ENCODE data around the gene APC2. TPM values are rescaled to one million over a fixed set of nuclear protein-coding genes. Genes with fewer than 3 reads are reported as not detected.

The APC2 gene
- total RNA-seq, 1 donor, result 0.27 TPM

- TF ChIP-seq CTCF (IDR thresholded peaks at IDR 0.05; ENCODE audit: insufficient read depth, low read length), result no peak
- no peak for DNase-seq (ENCODE audit: low read depth)
- peak overlapping the region; percentile 47 for H3K4me3 ChIP-seq (ENCODE audit: low read depth, low read length)
Measured at GRCh38 chr19:1507192-1507660, 57.3 kb downstream of the APC2 start.

GRCh38 chr19:1507763-1508506 is 58.0 kb downstream of the APC2 start:
- peak overlapping the region; percentile 64 for H3K4me3 ChIP-seq (ENCODE audit: low read depth, low read length)
- DNase-seq (ENCODE audit: low read depth), result peak; percentile 96
- TF ChIP-seq CTCF (IDR thresholded peaks at IDR 0.05; ENCODE audit: insufficient read depth, low read length), result no peak

GRCh38 chr19:1508507-1508856 is 58.6 kb downstream of the APC2 start:
- peak overlapping the region; percentile 51 for H3K4me3 ChIP-seq (ENCODE audit: low read depth, low read length)
- no peak for DNase-seq (ENCODE audit: low read depth)
- TF ChIP-seq CTCF (IDR thresholded peaks at IDR 0.05; ENCODE audit: insufficient read depth, low read length), result no peak

DNA sequence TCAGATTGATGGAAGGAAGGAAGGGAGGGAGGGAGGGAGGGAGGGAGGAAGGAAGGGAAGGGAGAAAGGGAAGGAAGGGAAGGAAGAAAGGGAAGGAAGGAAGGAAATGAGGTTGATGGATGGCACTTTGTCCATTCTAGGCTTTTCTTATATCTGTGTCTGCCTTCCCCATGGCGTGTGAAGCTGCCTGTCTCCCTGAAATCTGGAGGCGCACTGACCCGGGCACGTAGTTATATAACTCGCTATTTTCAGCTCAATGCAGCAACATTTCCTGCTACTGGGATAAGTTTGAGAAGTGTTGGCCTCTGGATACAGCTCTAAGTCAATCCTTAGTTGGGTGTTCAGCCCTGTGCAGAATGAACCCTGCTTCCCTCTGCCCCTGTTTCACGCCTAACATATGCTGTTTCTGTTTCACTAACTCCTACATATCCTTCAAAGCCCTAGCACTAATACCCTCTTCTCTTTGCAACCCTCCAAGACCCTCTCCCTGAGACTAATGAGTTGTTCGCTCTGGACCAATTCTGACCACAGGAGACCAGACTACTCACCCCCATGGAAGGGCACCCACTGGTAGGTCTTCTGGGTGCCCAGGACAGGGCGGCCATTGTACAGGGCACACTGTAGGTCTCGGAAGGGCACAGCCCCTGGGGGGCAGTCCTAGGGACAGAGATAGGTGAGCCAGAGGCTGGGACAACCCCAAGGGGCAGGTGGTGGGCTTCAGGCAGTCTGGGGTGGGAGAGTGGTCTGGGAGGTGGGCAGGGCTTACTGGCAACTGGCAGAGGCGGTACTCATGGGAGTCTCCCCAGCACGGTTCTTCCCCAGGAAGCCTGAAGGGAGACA is 59.9 kb downstream of the APC2 start:
- no peak for TF ChIP-seq CTCF (IDR thresholded peaks at IDR 0.05; ENCODE audit: insufficient read depth, low read length)
- DNase-seq (ENCODE audit: low read depth), result no peak
- H3K4me3 ChIP-seq (ENCODE audit: low read depth, low read length), result no peak overlapping the region

- DNase-seq (ENCODE audit: low read depth), result no peak
- TF ChIP-seq CTCF (IDR thresholded peaks at IDR 0.05; ENCODE audit: insufficient read depth, low read length), result no peak
- H3K4me3 ChIP-seq (ENCODE audit: low read depth, low read length), result no peak overlapping the region
Measured at GRCh38 chr19:1510442-1510806, 60.5 kb downstream of the APC2 start.

DNA sequence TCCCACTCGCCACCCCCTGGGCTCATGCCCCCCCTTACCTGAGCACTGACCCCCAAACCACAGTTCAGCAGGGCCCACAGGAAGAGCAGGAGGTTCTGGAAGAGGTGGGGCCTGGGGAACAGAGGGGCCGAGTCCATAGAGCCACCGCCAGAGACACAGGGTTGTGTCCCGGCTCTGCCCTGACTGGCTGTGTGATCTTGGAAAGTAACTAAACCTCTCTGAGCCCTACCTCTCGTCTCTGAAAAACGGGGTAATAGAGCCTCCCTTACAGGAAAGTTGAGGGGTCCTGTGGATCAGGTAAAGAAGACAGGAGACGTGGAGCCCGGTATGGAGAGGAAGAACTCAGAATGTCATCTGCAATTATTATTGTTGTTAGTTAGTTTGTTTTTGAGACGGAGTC is 60.9 kb downstream of the APC2 start:
- DNase-seq (ENCODE audit: low read depth), result no peak
- H3K4me3 ChIP-seq (ENCODE audit: low read depth, low read length), result no peak overlapping the region
- TF ChIP-seq CTCF (IDR thresholded peaks at IDR 0.05; ENCODE audit: insufficient read depth, low read length), result no peak

Data from fibroblast of the aortic adventitia (primary cell).